Mucosa of gallbladder (tissue), 1 donor: ENCODE data around the gene C1QTNF9. TPM values are rescaled to one million over a fixed set of nuclear protein-coding genes. Genes with fewer than 3 reads are reported as not detected.
"Not testable (repeated sequence)": the region's sequence is repeated elsewhere in the genome, so short reads cannot be mapped to it uniquely, and the experiment has no call there.

Source experiments
- DNase-seq: peaks from one replicate; pipeline ENCODE4 v3.0.0-alpha.2; 2020; ENCODE audit warnings: low spot score
- total RNA-seq: library from RNA; stranded (reverse); gene quantifications from one replicate; pipeline ENCODE4 v1.2.1, GENCODE V29; 2021
- donor health status: DM: no; HTN: no; CAD: no.

The C1QTNF9 gene
- total RNA-seq, 1 donor from 2014 or later, result 0.14 TPM

DNA sequence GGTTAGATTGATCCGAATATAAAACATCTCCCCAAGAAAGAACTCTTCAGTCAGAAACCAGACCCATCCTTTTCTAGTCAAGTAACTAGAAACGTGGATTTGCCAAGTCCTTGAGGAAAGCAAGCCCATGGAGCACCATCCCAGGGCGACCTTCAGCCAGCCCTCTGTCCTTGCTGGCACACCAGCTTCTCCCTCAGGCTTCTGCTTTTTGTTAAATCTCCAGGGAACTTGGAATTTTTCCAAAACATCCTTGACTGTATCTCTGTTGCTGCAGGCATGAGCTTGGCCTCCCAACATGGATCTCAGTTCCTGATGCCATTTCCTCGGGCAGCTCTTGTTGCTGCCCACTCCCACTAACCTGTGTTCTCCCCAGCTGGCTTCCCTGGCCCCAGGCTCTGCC, 27.1 kb upstream of the C1QTNF9 start:
- DNase-seq, result no peak

- no peak for DNase-seq
Observed at GRCh38 chr13:24284889-24285565, 24.4 kb upstream of the C1QTNF9 start.

GRCh38 chr13:24286624-24287023, 22.8 kb upstream of the C1QTNF9 start:
- no peak for DNase-seq

DNA sequence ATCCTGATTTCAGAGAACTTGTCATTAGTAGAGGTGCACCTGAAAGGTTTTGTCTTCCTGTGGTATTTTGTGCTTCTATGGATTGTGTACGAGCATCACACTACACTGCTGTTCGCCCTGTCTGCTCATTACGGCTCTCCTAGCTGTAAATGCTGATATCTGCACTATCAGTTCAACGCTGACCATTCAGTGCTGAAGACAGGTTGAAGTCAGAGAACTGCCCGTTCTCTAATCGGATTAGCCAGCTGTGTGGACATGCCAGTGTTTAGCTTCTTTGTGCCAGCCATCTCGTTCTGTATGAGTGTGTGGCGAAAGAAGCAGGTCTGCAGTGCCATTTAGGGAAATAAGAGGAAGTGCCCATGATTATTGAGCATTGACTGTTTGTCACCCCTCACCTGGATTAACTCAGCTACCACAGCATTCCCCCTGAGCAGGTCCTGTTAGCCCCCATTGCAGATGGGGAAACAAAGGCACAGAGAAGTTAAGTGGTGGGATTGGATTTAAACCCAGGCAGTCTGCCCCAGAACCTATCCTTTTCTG, 21.6 kb upstream of the C1QTNF9 start:
- DNase-seq, result no peak

GRCh38 chr13:24288870-24289269, 20.5 kb upstream of the C1QTNF9 start:
- DNase-seq, result no peak

DNA sequence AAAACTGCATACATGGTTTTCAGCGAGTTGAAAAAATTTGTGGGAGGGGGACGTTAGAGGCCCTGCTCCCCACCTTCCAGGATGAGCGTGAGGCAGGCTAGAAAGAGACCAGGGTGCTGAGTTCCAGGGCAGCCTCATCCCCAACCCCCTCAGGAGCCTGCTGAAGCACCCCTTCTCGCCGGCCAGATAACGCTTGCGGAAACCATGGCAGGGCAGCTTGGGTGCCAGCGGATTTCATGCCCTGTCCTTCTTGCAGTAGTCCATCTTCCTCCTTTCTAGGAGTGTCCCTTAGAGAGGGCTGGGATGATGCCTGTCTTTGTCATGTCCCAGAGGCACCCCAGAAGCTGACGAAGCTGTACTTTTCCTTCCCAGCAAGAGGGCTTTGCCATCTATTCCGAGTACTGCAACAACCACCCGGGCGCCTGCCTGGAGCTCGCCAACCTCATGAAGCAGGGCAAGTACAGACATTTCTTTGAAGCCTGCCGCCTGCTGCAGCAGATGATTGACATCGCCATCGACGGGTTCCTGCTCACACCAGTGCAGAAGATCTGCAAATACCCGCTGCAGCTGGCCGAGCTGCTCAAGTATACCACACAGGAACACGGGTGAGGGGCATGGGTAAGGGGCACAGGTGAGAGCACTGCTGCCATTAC, 19.0 kb upstream of the C1QTNF9 start:
- no peak for DNase-seq

GRCh38 chr13:24292481-24292880, 16.9 kb upstream of the C1QTNF9 start:
- DNase-seq, result no peak

GRCh38 chr13:24293746-24294145, 15.6 kb upstream of the C1QTNF9 start:
- DNase-seq, result no peak

GRCh38 chr13:24299488-24300114, 9.8 kb upstream of the C1QTNF9 start:
- no peak for DNase-seq

DNA sequence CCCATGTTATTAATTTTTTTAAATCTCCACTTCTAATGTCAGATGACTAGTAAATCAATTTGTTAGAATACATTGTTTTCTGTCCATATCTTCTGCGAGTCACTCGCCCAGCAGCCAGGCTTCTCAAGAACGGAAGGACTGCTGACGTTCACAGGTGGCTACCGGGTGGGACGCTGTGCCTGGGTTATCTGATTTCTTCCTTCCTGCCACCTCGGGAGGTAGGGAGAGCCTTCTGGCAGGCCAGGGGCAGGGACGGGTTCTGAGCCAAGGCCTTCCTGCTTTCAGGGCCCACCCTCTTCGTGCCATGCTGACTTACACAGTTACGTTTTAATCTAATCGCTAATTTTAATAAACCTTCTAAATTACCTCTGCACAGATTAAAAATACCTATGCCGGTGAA, 7.9 kb upstream of the C1QTNF9 start:
- no peak for DNase-seq

GRCh38 chr13:24301911-24302310, 7.5 kb upstream of the C1QTNF9 start:
- no peak for DNase-seq

DNA sequence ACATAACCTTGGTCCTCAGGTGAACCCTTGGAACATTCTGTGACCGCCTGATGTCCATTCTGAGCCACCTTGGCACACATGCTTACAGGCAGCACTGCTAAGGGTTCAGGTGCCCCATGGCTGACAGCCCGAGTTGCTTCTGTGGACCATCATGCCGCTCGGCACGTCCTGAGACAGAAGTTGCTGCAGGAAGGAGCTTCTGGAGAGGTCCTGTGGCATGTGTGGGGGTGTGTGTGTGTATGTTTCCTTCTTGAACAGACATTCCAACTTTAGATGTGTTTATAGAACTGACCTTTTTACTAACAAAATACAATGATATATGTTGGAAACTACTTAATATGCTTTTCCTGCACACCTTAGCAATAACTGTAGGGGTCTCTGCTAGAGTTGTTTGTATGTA, 4.8 kb upstream of the C1QTNF9 start:
- DNase-seq, result no peak

DNA sequence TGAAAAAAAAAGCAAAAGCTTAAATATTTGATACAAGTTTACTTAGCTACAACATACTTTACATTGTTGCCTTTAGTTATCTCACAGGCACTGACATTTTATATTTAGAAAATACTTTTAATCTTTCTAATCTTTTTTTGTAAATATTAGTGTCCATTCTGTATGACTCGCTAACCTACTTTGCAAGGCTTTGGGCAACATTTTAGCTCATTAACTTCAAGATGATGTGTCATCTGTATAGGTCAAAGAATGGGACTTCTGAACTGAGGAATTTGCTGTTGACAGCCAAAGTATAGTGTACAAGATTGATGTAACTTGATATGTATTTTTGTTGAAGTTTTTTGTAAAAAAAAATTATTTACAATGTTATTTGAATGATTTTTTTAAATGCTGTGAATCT, 2.7 kb upstream of the C1QTNF9 start:
- no peak for DNase-seq

- peak; percentile 69 for DNase-seq
Observed at GRCh38 chr13:24307211-24308067, 1.9 kb upstream of the C1QTNF9 start.

- peak; percentile 9 for DNase-seq
Observed at GRCh38 chr13:24308068-24308445, 1.3 kb upstream of the C1QTNF9 start.

DNA sequence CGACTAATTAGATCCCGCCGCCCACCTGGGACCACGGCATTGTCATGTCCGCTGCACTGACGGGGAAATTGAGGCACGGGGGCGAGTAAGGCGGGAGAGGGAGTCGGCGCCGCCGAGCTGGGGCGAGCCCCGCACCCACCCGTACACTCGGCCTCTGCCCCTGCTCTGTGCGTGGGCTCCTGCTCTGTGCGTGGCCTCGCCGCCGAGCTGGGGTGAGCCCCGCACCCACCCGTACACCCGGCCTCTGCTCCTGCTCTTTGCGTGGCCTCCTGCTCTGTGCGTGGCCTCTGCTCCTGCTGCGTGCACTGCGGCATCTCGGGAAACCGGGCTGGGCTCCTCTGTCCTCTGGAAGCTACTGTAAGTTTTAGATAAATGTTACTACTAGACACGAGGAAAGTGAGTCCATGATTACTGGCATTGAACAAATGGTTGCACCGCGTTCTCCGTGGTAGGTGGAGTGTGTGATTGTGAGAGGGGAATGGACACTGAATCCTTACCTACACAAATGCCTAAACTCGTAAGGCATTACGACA, 826 bp upstream of the C1QTNF9 start:
- peak; percentile 7 for DNase-seq

GRCh38 chr13:24313439-24313838, 4.1 kb downstream of the C1QTNF9 start:
- no peak for DNase-seq

- DNase-seq, result not testable (repeated sequence)
Observed at GRCh38 chr13:24317835-24318234, 8.5 kb downstream of the C1QTNF9 start.

GRCh38 chr13:24318878-24319277, 9.5 kb downstream of the C1QTNF9 start:
- not testable (repeated sequence) for DNase-seq

DNA sequence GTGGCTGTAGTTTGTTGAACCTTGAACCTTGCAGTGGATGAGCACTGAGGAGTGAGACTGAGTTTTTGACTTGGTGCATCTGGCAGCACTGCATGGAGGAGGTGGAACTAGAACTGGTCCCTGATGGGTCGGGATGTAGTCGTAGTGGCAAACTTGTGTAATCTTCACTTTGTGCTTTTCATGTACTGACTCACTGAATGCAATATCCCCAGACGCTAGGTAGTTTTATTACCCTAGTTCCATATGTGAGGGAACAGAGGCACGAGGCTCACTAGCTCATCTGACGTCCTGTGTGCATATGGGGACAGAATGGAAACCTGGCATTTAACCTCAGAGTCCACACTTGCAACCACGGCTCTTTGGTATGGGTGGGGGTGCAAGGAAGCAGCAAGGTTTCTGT, 10.3 kb downstream of the C1QTNF9 start:
- not testable (repeated sequence) for DNase-seq

DNA sequence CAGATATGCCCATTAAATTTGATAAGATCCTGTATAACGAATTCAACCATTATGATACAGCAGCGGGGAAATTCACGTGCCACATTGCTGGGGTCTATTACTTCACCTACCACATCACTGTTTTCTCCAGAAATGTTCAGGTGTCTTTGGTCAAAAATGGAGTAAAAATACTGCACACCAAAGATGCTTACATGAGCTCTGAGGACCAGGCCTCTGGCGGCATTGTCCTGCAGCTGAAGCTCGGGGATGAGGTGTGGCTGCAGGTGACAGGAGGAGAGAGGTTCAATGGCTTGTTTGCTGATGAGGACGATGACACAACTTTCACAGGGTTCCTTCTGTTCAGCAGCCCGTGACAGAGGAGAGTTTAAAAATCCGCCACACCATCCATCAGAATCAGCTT, 12.0 kb downstream of the C1QTNF9 start:
- DNase-seq, result not testable (repeated sequence)

DNA sequence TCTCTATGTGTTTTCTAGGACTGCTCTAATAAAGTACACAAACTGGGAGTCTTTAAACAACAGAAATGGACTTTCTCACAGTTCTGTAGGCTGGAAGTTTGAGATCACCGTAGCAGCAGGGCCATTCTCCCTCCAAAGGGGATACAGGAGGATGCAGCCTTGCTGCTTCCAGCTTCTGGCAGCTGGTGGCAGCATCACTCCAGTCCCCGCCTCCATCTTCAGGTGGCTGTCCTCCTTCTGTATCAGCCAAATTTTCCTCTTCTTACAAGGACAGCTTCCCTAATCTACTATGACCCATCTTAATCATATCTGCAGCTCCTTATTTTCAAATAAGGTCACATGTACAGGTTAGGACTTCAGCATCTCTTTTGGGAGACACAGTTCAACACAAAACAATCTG, 13.1 kb downstream of the C1QTNF9 start:
- DNase-seq, result not testable (repeated sequence)
